Transverse colon (tissue), 4 donors: ENCODE results near the gene COP1. TPM values are rescaled to one million over a fixed set of nuclear protein-coding genes. Genes with fewer than 3 reads are reported as not detected.

ENCODE experiments used
- DNase-seq: peaks from one replicate; pipeline ENCODE4 v3.0.0-alpha.2; 2019
- H3K27ac ChIP-seq, 4 donors: fragments of 200-600 bp; sonication (generic); 2 replicates each; pipeline ENCODE4 v1.5.1; 2016 to 2018; ENCODE audit warnings: inconsistent platforms in 4 of 4
- H3K27me3 ChIP-seq: fragments of 200-600 bp; sonication (generic); 2 replicates; pipeline ENCODE4 v1.5.1; 2017; ENCODE audit warnings: inconsistent platforms
- H3K36me3 ChIP-seq, 4 donors: fragments of 200-600 bp; sonication (generic); 2 replicates each; pipeline ENCODE4 v1.5.1; 2017 to 2019; ENCODE audit warnings: inconsistent platforms in 4 of 4
- H3K4me1 ChIP-seq, 4 donors: fragments of 200-600 bp; sonication (generic); 2 replicates each; pipeline ENCODE4 v1.5.1; 2017 to 2020; ENCODE audit warnings: inconsistent platforms in 4 of 4
- H3K4me3 ChIP-seq, 4 donors: fragments of 200-600 bp; sonication (generic); 1 replicate in 1 of 4; 2 replicates in 3 of 4; pipeline versions ENCODE4 v1.5.1 to v1.6.1; 2017 to 2019; ENCODE audit warnings: inconsistent platforms in 4 of 4
- H3K9me3 ChIP-seq, 2 donors: fragments of 200-600 bp; sonication (generic); 2 replicates each; pipeline ENCODE4 v1.5.1; 2017 to 2019; ENCODE audit warnings: inconsistent platforms in 2 of 2
- CTCF ChIP-seq, 5 experiments: fragments of 200-600 bp in 3 of 5; fragments of 450-650 bp in 2 of 5; sonication (generic) in 3 of 5; IDR thresholded peaks; 1 replicate in 2 of 5; 2 replicates in 3 of 5; pipeline ENCODE4 v1.5.1; 2016 to 2017; ENCODE audit warnings: antibody characterized with exemption in 5 of 5, inconsistent platforms in 3 of 5, mild to moderate bottlenecking in 2 of 5, moderate library complexity in 1 of 5
- EP300 ChIP-seq: sonication (generic); formaldehyde crosslinking; IDR thresholded peaks from one replicate; pipeline ENCODE4 v1.6.1; 2017; ENCODE audit warnings: antibody characterized with exemption, low read depth
- POLR2A ChIP-seq: fragments of 450-650 bp; IDR thresholded peaks from one replicate; pipeline ENCODE4 v1.6.1; 2016; ENCODE audit warnings: antibody characterized with exemption, mild to moderate bottlenecking, moderate library complexity
- POLR2AphosphoS5 ChIP-seq, 3 donors: sonication (generic); formaldehyde crosslinking; IDR thresholded peaks; one replicate each; pipeline ENCODE4 v1.6.1; 2016; ENCODE audit warnings: antibody characterized with exemption in 3 of 3
- WGBS, 2 donors: methylation state at CpG; one replicate each; pipeline ENCODE4 v1.1.5; 2018; ENCODE audit warnings: low coverage in 1 of 2; 5-methylcytosine and 5-hydroxymethylcytosine counted together
- in situ Hi-C, 4 donors: fragments of 200-750 bp; cut with MboI; loops; one replicate each; pipeline versions ENCODE4 v1.15.0 to v1.15.1; 2017; ENCODE audit warnings: low sequenced_read_pairs in 3 of 4, low pct_ligation_motif_present in 1 of 4, low pct_unique_long_range_greater_than_20kb in 1 of 4
- intact Hi-C: fragments of 100-400 bp; cut with DNase I; formaldehyde crosslinking; loops from one replicate; pipeline ENCODE4 v1.15.1; 2023; ENCODE audit warnings: low total_unique reads
- total RNA-seq, 4 donors: library from RNA; depleted of rRNA; stranded (reverse); fragments of >200 nt; gene quantifications; one replicate each; pipeline ENCODE4 v1.1.0, GENCODE V29; 2016

COP1 gene
- total RNA-seq, 4 donors from 2014 or later, result 52.3 to 190 (median 109) TPM

- Histone ChIP-seq H3K4me1 (no peaks in the 10 kb centered on the region), H3K27me3 (no peaks in the 10 kb centered on the region), H3K9me3 (no peaks in the 10 kb centered on the region), H3K27ac (no peak overlapping the region), H3K36me3 (peaks cover 0 to 35% (median 12%) of the 10 kb centered on the region in 4 donors), H3K4me3 (no peak overlapping the region)
- intact Hi-C loops, result no loop called here
- DNase-seq, result no peak
- TF ChIP-seq CTCF (IDR thresholded peaks at IDR 0.05), result no peak
- no peak for TF ChIP-seq POLR2AphosphoS5 (IDR thresholded peaks at IDR 0.05)
- TF ChIP-seq POLR2A, result no peak
- no peak for TF ChIP-seq EP300
- 73 to 80% methylated on average over 2 of the region's 2 CpGs for WGBS, 2 donors
- in situ Hi-C loops, result no loop called here
Observed at GRCh38 chr1:175944591-175944990, 262.5 kb downstream of the COP1 start.

- intact Hi-C loops (no loop called here), in situ Hi-C loops (no loop called here)
- Histone ChIP-seq H3K27ac (no peak overlapping the region), H3K9me3 (no peaks in the 10 kb centered on the region), H3K36me3 (peaks cover 0 to 39% (median 13%) of the 10 kb centered on the region in 4 donors), H3K27me3 (no peaks in the 10 kb centered on the region), H3K4me1 (no peaks in the 10 kb centered on the region), H3K4me3 (no peak overlapping the region)
- 90 to 95% methylated on average over 2 of the region's 2 CpGs for WGBS, 2 donors
- TF ChIP-seq POLR2A, result no peak
- no peak for TF ChIP-seq EP300
- no peak for TF ChIP-seq POLR2AphosphoS5 (IDR thresholded peaks at IDR 0.05)
- no peak for TF ChIP-seq CTCF (IDR thresholded peaks at IDR 0.05)
- no peak for DNase-seq
Observed at GRCh38 chr1:175941164-175941563, 265.9 kb downstream of the COP1 start.

GRCh38 chr1:175936736-175937135, 270.4 kb downstream of the COP1 start:
- Histone ChIP-seq H3K4me3 (no peak overlapping the region), H3K9me3 (no peaks in the 10 kb centered on the region), H3K4me1 (no peaks in the 10 kb centered on the region), H3K36me3 (peaks cover 0 to 18% (median 6%) of the 10 kb centered on the region in 4 donors), H3K27me3 (no peaks in the 10 kb centered on the region), H3K27ac (no peak overlapping the region)
- no peak for DNase-seq
- in situ Hi-C loops, result no loop called here
- WGBS, 2 donors, result 97% methylated on average over 6 of the region's 6 CpGs; no CpG with 5 or more reads in 1 of the 2 donors
- intact Hi-C loops, result no loop called here
- no peak for TF ChIP-seq CTCF (IDR thresholded peaks at IDR 0.05)
- no peak for TF ChIP-seq POLR2AphosphoS5 (IDR thresholded peaks at IDR 0.05)
- TF ChIP-seq EP300, result no peak
- TF ChIP-seq POLR2A, result no peak

GRCh38 chr1:175935566-175936115, 271.4 kb downstream of the COP1 start:
- no peak for TF ChIP-seq POLR2AphosphoS5 (IDR thresholded peaks at IDR 0.05)
- H3K4me1 ChIP-seq, result no peaks in the 10 kb centered on the region
- in situ Hi-C loops, result no loop called here

GRCh38 chr1:175935166-175935565, 271.9 kb downstream of the COP1 start:
- 92 to 97% methylated on average over 3 of the region's 3 CpGs for WGBS, 2 donors
- in situ Hi-C loops, result no loop called here

More at GRCh38 chr1:175935566-175936115, 271.4 kb downstream of the COP1 start:
- no peak overlapping the region for H3K27ac ChIP-seq
- no peaks in the 10 kb centered on the region for H3K9me3 ChIP-seq
- H3K4me3 ChIP-seq, result no peak overlapping the region
- intact Hi-C loops, result no loop called here
- H3K27me3 ChIP-seq, result no peaks in the 10 kb centered on the region
- H3K36me3 ChIP-seq, result peaks cover 0 to 15% (median 6%) of the 10 kb centered on the region in 4 donors
- DNase-seq, result no peak
- 62 to 67% methylated on average over 3 of the region's 3 CpGs for WGBS, 2 donors

More at GRCh38 chr1:175935166-175935565, 271.9 kb downstream of the COP1 start:
- Histone ChIP-seq H3K9me3 (no peaks in the 10 kb centered on the region), H3K27me3 (no peaks in the 10 kb centered on the region), H3K4me3 (no peak overlapping the region), H3K4me1 (no peaks in the 10 kb centered on the region), H3K27ac (no peak overlapping the region), H3K36me3 (peaks cover 0 to 15% (median 4%) of the 10 kb centered on the region in 4 donors)
- TF ChIP-seq POLR2A (no peak), EP300 (no peak), CTCF (IDR thresholded peaks at IDR 0.05) (no peak), POLR2AphosphoS5 (IDR thresholded peaks at IDR 0.05) (no peak)
- DNase-seq, result no peak
- intact Hi-C loops, result no loop called here
